Measurements from ENCODE around the gene DTNB.
A peak's percentile ranks its signal among the peaks of the same experiment; 100 is the strongest.

DTNB gene

DNA sequence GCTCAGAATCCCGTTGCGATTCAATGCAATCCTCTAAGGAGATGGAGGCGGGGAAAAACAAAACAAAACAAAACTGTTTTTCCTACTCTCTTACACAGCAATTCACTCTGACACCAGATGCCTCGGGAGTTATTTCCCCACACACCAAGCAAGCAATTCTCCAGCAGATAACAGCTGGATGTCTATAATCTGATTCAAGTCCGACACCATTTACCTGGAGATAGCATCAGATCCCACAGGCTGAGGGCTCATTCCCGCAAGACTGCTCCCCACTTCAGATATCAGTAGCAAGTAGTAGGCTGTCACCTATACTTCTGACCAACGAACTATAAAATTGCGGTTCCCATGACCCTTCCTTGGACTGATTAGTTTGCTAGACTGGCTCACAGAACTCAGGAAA is 58.7 kb downstream of the DTNB start:
- Histone ChIP-seq H3K79me2 (ENCODE audit: insufficient read depth, low read length) (no peaks in the 10 kb centered on the region), H4K20me1 (ENCODE audit: low read depth, low read length) (no peaks in the 10 kb centered on the region; the same call in 1 of the 2 replicates), H3K4me2 (ENCODE audit: low read depth, low read length, poor library complexity, severe bottlenecking) (no peak overlapping the region), H3K27me3 (ENCODE audit: low read length) (no peaks in the 10 kb centered on the region), H3K36me3 (ENCODE audit: low read length) (no peaks in the 10 kb centered on the region), H3K9me3 (ENCODE audit: insufficient read depth, low read length) (no peaks in the 10 kb centered on the region), H3K27ac (ENCODE audit: low read depth, low read length) (no peak overlapping the region), H3K4me3 (ENCODE audit: insufficient read depth, low read length, poor library complexity, severe bottlenecking) (no peak overlapping the region), H3K9ac (ENCODE audit: low read length) (no peak overlapping the region), H3F3A (ENCODE audit: insufficient read depth) (no peaks in the 10 kb centered on the region), H3K9me2 (replicated peaks; ENCODE audit: insufficient read depth, low read length) (no peaks in the 10 kb centered on the region), H2AFZ (ENCODE audit: low read depth, low read length, severe bottlenecking) (no peak overlapping the region)
- TF ChIP-seq, protein P1, sequence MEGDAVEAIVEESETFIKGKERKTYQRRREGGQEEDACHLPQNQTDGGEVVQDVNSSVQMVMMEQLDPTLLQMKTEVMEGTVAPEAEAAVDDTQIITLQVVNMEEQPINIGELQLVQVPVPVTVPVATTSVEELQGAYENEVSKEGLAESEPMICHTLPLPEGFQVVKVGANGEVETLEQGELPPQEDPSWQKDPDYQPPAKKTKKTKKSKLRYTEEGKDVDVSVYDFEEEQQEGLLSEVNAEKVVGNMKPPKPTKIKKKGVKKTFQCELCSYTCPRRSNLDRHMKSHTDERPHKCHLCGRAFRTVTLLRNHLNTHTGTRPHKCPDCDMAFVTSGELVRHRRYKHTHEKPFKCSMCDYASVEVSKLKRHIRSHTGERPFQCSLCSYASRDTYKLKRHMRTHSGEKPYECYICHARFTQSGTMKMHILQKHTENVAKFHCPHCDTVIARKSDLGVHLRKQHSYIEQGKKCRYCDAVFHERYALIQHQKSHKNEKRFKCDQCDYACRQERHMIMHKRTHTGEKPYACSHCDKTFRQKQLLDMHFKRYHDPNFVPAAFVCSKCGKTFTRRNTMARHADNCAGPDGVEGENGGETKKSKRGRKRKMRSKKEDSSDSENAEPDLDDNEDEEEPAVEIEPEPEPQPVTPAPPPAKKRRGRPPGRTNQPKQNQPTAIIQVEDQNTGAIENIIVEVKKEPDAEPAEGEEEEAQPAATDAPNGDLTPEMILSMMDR (IDR thresholded peaks at IDR 0.05; ENCODE audit: insufficient read depth, low read length, poor library complexity, severe bottlenecking) = no peak
- TF ChIP-seq EZH2phosphoT487 (conservative IDR thresholded peaks at IDR 0.05; ENCODE audit: low read length) = no peak

DNA sequence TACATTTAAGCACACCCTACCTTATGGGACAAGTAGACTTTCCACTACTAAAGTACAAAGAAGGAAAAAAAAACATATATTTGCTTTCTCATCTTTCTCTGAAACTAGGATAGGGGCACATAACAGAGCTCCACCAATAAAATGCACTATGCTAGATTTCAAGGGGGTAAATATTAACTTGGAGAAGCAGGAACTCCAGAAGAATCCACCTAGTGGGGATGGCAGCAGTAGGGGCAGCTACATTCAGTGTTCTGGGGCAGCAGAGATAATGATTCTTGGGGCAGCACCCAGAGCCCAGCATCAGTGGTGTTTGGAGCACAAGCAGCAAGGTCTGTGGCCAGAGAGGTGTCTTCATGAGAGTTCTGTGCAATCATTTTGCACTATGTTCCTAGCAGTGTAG is 64.7 kb downstream of the DTNB start:
- Histone ChIP-seq H3K9me2 (replicated peaks; ENCODE audit: insufficient read depth, low read length) (no peaks in the 10 kb centered on the region), H3K27ac (ENCODE audit: low read depth, low read length) (no peak overlapping the region), H3F3A (ENCODE audit: insufficient read depth) (no peaks in the 10 kb centered on the region), H3K9me3 (ENCODE audit: insufficient read depth, low read length) (no peaks in the 10 kb centered on the region), H3K79me2 (ENCODE audit: insufficient read depth, low read length) (no peaks in the 10 kb centered on the region), H2AFZ (ENCODE audit: low read depth, low read length, severe bottlenecking) (no peak overlapping the region), H3K27me3 (ENCODE audit: low read length) (no peaks in the 10 kb centered on the region), H3K4me3 (ENCODE audit: insufficient read depth, low read length, poor library complexity, severe bottlenecking) (no peak overlapping the region), H3K4me2 (ENCODE audit: low read depth, low read length, poor library complexity, severe bottlenecking) (no peak overlapping the region), H4K20me1 (ENCODE audit: low read depth, low read length) (no peaks in the 10 kb centered on the region; the same call in 1 of the 2 replicates), H3K36me3 (ENCODE audit: low read length) (no peaks in the 10 kb centered on the region), H3K9ac (ENCODE audit: low read length) (no peak overlapping the region)
- TF ChIP-seq EZH2phosphoT487 (conservative IDR thresholded peaks at IDR 0.05; ENCODE audit: low read length) = no peak
- TF ChIP-seq, protein P1 (IDR thresholded peaks at IDR 0.05; ENCODE audit: insufficient read depth, low read length, poor library complexity, severe bottlenecking) = no peak

DNA sequence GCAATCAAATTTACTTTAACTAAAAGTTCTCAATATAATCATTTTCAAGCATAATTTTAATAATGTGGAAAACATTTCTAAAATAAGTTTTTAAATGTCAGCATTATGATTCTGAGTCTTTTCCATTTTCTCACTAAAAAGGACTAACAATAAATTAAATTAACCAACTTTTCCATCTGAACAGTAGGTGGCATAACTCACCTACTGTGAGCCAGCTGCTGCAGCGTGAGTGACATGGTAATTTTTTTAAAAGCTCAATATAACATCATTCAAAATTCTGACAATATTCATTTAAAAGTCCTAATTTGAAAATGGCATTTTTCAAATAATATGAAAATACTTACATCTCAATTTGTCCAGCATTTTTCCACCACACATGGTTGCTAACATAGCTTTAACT is 66.5 kb downstream of the DTNB start:
- Histone ChIP-seq H3F3A (ENCODE audit: insufficient read depth) (no peaks in the 10 kb centered on the region), H2AFZ (ENCODE audit: low read depth, low read length, severe bottlenecking) (no peak overlapping the region), H3K27ac (ENCODE audit: low read depth, low read length) (no peak overlapping the region), H3K79me2 (ENCODE audit: insufficient read depth, low read length) (no peaks in the 10 kb centered on the region), H3K9ac (ENCODE audit: low read length) (no peak overlapping the region), H3K4me3 (ENCODE audit: insufficient read depth, low read length, poor library complexity, severe bottlenecking) (no peak overlapping the region), H3K4me2 (ENCODE audit: low read depth, low read length, poor library complexity, severe bottlenecking) (no peak overlapping the region), H3K27me3 (ENCODE audit: low read length) (no peaks in the 10 kb centered on the region), H4K20me1 (ENCODE audit: low read depth, low read length) (no peaks in the 10 kb centered on the region; the same call in 1 of the 2 replicates), H3K36me3 (ENCODE audit: low read length) (no peaks in the 10 kb centered on the region), H3K9me3 (ENCODE audit: insufficient read depth, low read length) (no peaks in the 10 kb centered on the region), H3K9me2 (replicated peaks; ENCODE audit: insufficient read depth, low read length) (no peaks in the 10 kb centered on the region)
- TF ChIP-seq, protein P1 (IDR thresholded peaks at IDR 0.05; ENCODE audit: insufficient read depth, low read length, poor library complexity, severe bottlenecking) = peak; percentile 35
- TF ChIP-seq EZH2phosphoT487 (conservative IDR thresholded peaks at IDR 0.05; ENCODE audit: low read length) = no peak
